ENCODE measurements around the gene PHLDB1. TPM values are rescaled to one million over a fixed set of nuclear protein-coding genes. Genes with fewer than 3 reads are reported as not detected.

The PHLDB1 gene
- total and polyA plus RNA-seq, 4 donors = 27.3 to 90.5 (median 76.1) TPM

DNA sequence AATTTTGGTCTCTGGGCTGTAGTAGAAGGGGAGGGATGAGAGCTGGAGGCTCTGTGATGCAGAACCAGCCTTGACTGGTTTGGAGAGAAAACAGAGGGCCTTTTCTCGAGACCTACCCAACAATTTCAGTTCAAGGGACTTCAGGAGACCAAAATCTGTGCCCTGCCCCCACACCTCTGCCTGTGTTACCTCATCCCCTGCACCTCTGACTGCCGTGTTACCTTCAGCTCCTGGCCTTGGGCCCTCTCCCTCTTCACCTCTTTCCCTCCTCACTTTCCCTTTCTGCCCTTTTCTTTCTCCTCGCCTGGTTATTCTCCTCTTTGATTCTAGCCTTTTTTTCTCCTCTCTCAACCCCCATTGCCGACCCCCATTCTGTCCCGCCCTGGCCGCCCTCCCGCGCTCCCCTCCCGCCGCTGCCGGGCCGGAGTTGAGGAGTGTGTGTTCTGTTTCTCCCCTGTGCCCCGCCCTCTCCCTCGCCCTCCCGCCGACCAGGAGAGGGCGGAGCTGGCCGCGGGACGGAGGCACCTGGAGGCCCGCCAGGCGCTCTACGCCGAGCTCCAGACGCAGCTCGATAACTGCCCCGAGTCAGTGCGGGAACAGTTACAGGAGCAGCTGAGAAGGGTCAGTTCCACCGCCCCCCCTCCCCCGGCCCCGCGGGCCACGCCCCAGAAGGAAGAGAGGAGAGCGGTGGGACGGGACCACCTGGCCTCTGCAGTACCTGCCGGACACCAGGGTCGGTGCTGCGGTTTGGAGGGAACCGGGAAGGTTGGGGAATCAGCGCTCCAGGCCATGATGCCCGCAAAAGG lies 27.2 kb downstream of the PHLDB1 start:
- DNase-seq (peak; percentile 90 to 96 (median 90)), ATAC-seq (ENCODE audit: insufficient read depth, low FRiP score) (peak; percentile 67)
- Histone ChIP-seq H3K4me1 (ENCODE audit: control insufficient read depth in 5 of 5, insufficient read depth in 5 of 5, low read length in 5 of 5) (peaks cover 9 to 27% (median 23%) of the 10 kb centered on the region in 5 donors), H3K27ac (ENCODE audit: low read depth in 1 of 2, low read length in 1 of 2) (peak overlapping the region; percentile 56 to 62), H3K4me3 (no peak overlapping the region), H3K9me3 (ENCODE audit: control insufficient read depth in 4 of 4, insufficient read depth in 3 of 4, low read length in 3 of 4) (no peaks in the 10 kb centered on the region), H3K27me3 (ENCODE audit: control insufficient read depth in 3 of 3, insufficient read depth in 3 of 3, low read length in 2 of 3) (no peaks in the 10 kb centered on the region), H3K9ac (ENCODE audit: insufficient read depth in 1 of 2, low read length in 2 of 2) (peak overlapping the region in 1 of 2 donors; percentile 79), H3K36me3 (ENCODE audit: control insufficient read depth in 4 of 4, insufficient read depth in 4 of 4, low read length in 4 of 4) (peaks cover 3 to 38% (median 27%) of the 10 kb centered on the region in 4 donors)
- TF ChIP-seq, protein P1, sequence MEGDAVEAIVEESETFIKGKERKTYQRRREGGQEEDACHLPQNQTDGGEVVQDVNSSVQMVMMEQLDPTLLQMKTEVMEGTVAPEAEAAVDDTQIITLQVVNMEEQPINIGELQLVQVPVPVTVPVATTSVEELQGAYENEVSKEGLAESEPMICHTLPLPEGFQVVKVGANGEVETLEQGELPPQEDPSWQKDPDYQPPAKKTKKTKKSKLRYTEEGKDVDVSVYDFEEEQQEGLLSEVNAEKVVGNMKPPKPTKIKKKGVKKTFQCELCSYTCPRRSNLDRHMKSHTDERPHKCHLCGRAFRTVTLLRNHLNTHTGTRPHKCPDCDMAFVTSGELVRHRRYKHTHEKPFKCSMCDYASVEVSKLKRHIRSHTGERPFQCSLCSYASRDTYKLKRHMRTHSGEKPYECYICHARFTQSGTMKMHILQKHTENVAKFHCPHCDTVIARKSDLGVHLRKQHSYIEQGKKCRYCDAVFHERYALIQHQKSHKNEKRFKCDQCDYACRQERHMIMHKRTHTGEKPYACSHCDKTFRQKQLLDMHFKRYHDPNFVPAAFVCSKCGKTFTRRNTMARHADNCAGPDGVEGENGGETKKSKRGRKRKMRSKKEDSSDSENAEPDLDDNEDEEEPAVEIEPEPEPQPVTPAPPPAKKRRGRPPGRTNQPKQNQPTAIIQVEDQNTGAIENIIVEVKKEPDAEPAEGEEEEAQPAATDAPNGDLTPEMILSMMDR (IDR thresholded peaks at IDR 0.05; ENCODE audit: control extremely low read depth, extremely low read depth) = no peak
- 28 to 48% methylated on average over 34 to 41 of the region's 41 CpGs for WGBS, 2 donors

DNA sequence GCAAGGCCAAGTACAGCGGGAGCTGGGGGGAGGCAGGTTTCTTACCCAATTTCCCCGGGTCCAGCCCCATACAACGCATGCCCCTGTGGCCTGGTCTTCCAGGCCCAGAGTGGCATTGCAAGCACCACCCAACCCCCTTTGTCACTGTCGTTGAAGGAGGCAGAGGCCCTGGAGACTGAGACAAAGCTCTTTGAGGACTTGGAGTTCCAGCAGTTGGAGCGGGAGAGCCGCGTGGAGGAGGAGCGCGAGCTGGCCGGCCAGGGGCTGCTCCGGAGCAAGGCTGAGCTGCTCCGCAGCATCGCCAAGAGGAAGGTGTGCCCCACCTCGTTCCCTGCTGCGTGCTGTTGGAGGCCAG lies 27.8 kb downstream of the PHLDB1 start:
- Histone ChIP-seq H3K4me3 (no peak overlapping the region), H3K36me3 (ENCODE audit: control insufficient read depth in 4 of 4, insufficient read depth in 4 of 4, low read length in 4 of 4) (peaks cover 3 to 38% (median 29%) of the 10 kb centered on the region in 4 donors), H3K27me3 (ENCODE audit: control insufficient read depth in 3 of 3, insufficient read depth in 3 of 3, low read length in 2 of 3) (no peaks in the 10 kb centered on the region), H3K9me3 (ENCODE audit: control insufficient read depth in 4 of 4, insufficient read depth in 3 of 4, low read length in 3 of 4) (no peaks in the 10 kb centered on the region), H3K4me1 (ENCODE audit: control insufficient read depth in 5 of 5, insufficient read depth in 5 of 5, low read length in 5 of 5) (peaks cover 7 to 27% (median 20%) of the 10 kb centered on the region in 5 donors), H3K9ac (ENCODE audit: insufficient read depth in 1 of 2, low read length in 2 of 2) (no peak overlapping the region), H3K27ac (ENCODE audit: low read depth in 1 of 2, low read length in 1 of 2) (peak overlapping the region; percentile 40 to 56)
- WGBS, 2 donors = 50 to 65% methylated on average over 13 to 15 of the region's 15 CpGs
- ATAC-seq (ENCODE audit: insufficient read depth, low FRiP score) (peak; percentile 3), DNase-seq (peak in 1 of 3 donors; percentile 64)
- TF ChIP-seq, protein P1 (IDR thresholded peaks at IDR 0.05; ENCODE audit: control extremely low read depth, extremely low read depth) = no peak

DNA sequence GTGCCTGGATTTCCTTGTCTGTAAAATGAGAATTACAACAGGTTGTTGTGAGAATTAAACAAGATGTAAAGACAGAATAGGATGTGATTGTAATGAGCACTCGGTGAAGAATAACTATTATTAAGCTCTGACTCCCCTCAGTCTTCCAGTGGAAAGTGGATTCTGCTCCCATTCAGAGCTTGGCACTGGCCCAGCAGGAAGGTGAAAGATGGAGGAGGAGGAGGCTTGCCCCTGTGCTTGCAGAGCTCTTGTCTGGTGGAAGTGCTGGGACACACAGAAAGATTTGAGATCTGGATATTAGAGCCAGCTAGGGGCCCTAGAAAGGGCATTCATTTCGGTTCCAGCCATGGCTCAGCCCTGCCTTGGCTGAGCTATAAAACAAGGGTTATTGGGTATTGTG lies 28.2 kb downstream of the PHLDB1 start:
- no peak overlapping the region for H3K27ac ChIP-seq (ENCODE audit: low read depth in 1 of 2, low read length in 1 of 2)
- H3K36me3 ChIP-seq (ENCODE audit: control insufficient read depth in 4 of 4, insufficient read depth in 4 of 4, low read length in 4 of 4) = peaks cover 3 to 38% (median 30%) of the 10 kb centered on the region in 4 donors
- ATAC-seq (ENCODE audit: insufficient read depth, low FRiP score) = no peak
- H3K9ac ChIP-seq (ENCODE audit: insufficient read depth in 1 of 2, low read length in 2 of 2) = peak overlapping the region in 1 of 2 donors; percentile 57
- H3K4me3 ChIP-seq = no peak overlapping the region
- WGBS, 2 donors = 65 to 79% methylated on average over 2 of the region's 2 CpGs
- DNase-seq = peak in 2 of 3 donors; percentile 22 to 34
- peaks cover 7 to 27% (median 17%) of the 10 kb centered on the region in 5 donors for H3K4me1 ChIP-seq (ENCODE audit: control insufficient read depth in 5 of 5, insufficient read depth in 5 of 5, low read length in 5 of 5)
- no peaks in the 10 kb centered on the region for H3K9me3 ChIP-seq (ENCODE audit: control insufficient read depth in 4 of 4, insufficient read depth in 3 of 4, low read length in 3 of 4)
- TF ChIP-seq, protein P1 (IDR thresholded peaks at IDR 0.05; ENCODE audit: control extremely low read depth, extremely low read depth) = no peak
- no peaks in the 10 kb centered on the region for H3K27me3 ChIP-seq (ENCODE audit: control insufficient read depth in 3 of 3, insufficient read depth in 3 of 3, low read length in 2 of 3)
